Measurements from ENCODE around the gene PCP4L1. TPM values are rescaled to one million over a fixed set of nuclear protein-coding genes. Genes with fewer than 3 reads are reported as not detected.

The PCP4L1 gene
- total RNA-seq = under 1 TPM; 0.21 to 0.27 TPM

DNA sequence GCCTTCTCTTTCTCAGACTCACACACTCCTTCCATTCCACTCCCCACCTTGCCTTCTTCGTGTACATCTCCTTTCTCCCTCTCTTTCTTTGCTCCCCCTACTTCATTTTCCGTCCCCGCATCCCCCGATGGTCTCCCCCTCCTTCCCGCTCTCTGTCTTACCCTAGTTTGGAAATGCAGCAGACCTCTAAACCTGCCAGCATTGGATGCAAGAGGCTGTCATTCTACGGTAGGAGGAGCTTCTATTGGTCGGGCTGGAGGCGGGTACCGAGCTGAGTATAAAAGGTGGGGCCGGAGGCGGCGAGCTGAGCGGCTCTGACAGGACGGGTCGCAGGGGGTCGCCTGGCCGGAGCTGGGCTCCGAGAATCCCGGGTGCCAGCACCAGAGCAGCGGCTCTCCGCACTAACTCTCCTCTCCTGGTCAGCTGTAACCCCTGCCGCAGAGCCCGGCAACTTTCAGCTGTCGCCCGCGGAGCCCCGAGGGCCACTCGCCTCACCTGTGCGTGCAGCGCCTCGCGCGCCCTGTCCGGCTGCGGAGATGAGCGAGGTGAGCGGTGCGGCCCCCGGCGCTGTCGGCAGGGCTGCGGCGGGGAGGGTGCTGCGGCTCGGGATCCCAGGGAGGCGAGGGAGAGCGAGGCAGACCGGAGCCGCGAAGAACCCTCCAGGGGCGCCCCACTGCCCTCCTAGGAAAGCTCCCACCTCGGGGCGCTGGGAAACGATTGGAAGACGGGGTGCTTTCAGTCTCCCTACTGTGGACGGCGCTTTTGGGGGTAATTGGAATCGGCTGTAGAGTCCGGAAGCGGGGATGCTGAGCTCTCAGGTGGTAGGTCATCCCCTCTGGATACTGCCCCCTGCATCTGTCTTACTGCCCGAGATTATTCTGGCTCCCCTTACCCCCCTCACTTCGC is at the start of gene PCP4L1:
Gene PCP4L1 (plus strand): TSS at position 307 of the 906 bp plus-strand sequence. CDS start 230 bp downstream, at position 537.
- ATAC-seq = peak; percentile 96
- Mint-ChIP-seq H3K27me3 (peaks cover 56% of the 10 kb centered on the region), H3K9me3 (ENCODE audit: low read depth) (peaks cover 19% of the 10 kb centered on the region), H3K27ac (no peak within 1 kb of the TSS), H3K4me1 (peaks cover 8% of the 10 kb centered on the region), H3K36me3 (ENCODE audit: low read depth) (peaks cover 14% of the 10 kb centered on the region), H3K4me3 (peak within 1 kb of the TSS; percentile 56)
- intact Hi-C loops (cut with DNase I, micrococcal nuclease) = no loop called here
- POLR2A ChIA-PET = no interaction called here
- peak; percentile 70 for DNase-seq
- CTCF ChIA-PET = interaction anchor here (0.6 to 1.3 kb wide), 6 partner anchors 9 to 43 kb away, joined by 3 to 9 read pairs (median 4); no protein-coding TSS in a partner anchor

DNA sequence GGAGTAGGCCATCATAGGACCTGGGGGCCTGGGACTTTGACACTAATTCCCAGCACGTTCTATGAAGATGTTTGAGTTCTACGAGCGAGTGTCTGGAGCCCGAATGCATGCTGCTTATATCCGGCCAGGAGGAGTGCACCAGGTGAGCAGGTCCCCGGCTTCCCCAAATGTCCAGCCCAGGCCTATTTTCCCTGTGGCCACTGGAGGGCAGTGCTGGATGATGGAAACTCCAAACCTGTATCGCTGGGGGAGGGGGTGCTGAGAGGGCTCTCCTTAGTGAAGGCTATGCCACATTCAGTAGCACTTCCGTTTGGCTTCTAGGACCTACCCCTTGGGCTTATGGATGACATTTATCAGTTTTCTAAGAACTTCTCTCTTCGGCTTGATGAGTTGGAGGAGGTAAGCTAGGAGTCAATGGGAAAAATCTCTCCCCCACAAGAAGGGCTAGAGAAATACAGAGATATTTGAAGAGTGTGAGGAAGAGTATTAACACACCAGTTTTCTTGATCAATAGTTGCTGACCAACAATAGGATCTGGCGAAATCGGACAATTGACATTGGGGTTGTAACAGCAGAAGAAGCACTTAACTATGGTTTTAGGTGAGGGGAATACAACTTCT is 48.6 kb upstream of the PCP4L1 start:
- Mint-ChIP-seq H3K36me3 (ENCODE audit: low read depth) (peaks cover 65% of the 10 kb centered on the region), H3K27ac (peak overlapping the region; percentile 78), H3K27me3 (no peaks in the 10 kb centered on the region), H3K4me3 (no peak overlapping the region), H3K9me3 (ENCODE audit: low read depth) (no peaks in the 10 kb centered on the region), H3K4me1 (peaks cover 26% of the 10 kb centered on the region)
- intact Hi-C loops (cut with DNase I, micrococcal nuclease) = loop anchor here in 1 of 2 experiments (1.0 kb wide), 1 partner anchor 15 kb away; no protein-coding TSS in a partner anchor
- ChIA-PET CTCF (interaction anchor here (0.7 to 4.4 kb wide), 11 partner anchors 10 to 173 kb away, joined by 3 to 36 read pairs (median 6); partner anchors contain the start of gene TOMM40L), POLR2A (no interaction called here)
- DNase-seq (peak; percentile 85), ATAC-seq (peak; percentile 97)

DNA sequence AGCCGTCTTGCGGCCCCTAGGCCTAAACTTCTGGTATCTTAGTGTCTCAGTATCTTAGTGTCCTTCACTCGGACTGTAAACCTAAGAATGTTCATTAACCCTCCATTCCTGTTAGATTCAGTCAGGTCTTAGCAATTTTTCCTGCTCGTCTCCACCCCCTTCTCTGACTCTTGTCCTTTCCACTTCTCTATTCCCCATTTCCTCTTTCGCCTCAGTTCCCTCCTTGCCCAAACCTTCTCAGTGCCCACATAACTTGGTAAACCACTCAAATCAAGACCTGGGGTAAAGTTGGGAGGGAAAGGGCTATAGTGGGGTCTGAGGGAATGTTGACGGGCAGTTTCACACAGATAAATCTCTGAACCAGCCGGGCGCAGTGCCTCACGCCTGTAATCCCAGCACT is 44.2 kb upstream of the PCP4L1 start:
- DNase-seq (no peak), ATAC-seq (no peak)
- intact Hi-C loops (cut with DNase I, micrococcal nuclease) = no loop called here
- Mint-ChIP-seq H3K4me3 (no peak overlapping the region), H3K36me3 (ENCODE audit: low read depth) (peaks cover 49% of the 10 kb centered on the region), H3K27ac (no peak overlapping the region), H3K4me1 (peaks cover 43% of the 10 kb centered on the region), H3K9me3 (ENCODE audit: low read depth) (no peaks in the 10 kb centered on the region), H3K27me3 (no peaks in the 10 kb centered on the region)
- ChIA-PET CTCF (interaction anchor here (4.1 kb wide), 1 partner anchor 12 kb away, joined by 25 read pairs; the partner anchor contains the start of gene TOMM40L), POLR2A (no interaction called here)

DNA sequence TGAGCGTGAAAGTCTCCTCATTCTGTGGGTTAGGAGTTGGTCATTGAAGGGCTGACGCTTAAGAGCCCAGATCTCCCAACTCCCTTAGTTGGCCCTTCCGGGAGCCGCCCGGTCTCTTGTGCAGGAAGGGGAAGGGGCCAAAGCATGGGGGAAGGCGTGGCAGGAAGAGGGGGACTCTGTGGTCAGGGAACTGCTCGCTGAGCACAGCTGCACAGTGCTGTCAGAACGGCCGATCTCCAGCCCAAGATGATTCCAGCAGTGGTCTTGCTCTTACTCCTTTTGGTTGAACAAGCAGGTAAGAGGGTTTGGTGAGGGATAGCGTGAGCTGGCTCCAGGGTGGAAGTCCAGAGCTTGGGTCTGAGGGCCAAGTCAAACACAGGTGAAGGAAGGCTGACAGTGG is 43.5 kb upstream of the PCP4L1 start, which contains the start of gene FCER1G:
Gene FCER1G (plus strand): TSS at position 220 of the 400 bp plus-strand sequence. CDS start 27 bp downstream, at position 247.
- peaks cover 40% of the 10 kb centered on the region for H3K4me1 Mint-ChIP-seq
- H3K9me3 Mint-ChIP-seq (ENCODE audit: low read depth) = no peaks in the 10 kb centered on the region
- CTCF ChIA-PET = interaction anchor here (0.9 to 4.1 kb wide), 4 partner anchors 9 to 75 kb away, joined by 3 to 25 read pairs (median 4); partner anchors contain the start of gene TOMM40L
- intact Hi-C loops (cut with DNase I, micrococcal nuclease) = no loop called here
- H3K4me3 Mint-ChIP-seq = no peak within 1 kb of the TSS
- POLR2A ChIA-PET = interaction anchor here (0.8 kb wide), 1 partner anchor 11 kb away, joined by 3 read pairs; no protein-coding TSS in a partner anchor
- no peak for DNase-seq
- H3K27me3 Mint-ChIP-seq = no peaks in the 10 kb centered on the region
- no peak within 1 kb of the TSS for H3K27ac Mint-ChIP-seq
- peaks cover 42% of the 10 kb centered on the region for H3K36me3 Mint-ChIP-seq (ENCODE audit: low read depth)
- ATAC-seq = no peak

DNA sequence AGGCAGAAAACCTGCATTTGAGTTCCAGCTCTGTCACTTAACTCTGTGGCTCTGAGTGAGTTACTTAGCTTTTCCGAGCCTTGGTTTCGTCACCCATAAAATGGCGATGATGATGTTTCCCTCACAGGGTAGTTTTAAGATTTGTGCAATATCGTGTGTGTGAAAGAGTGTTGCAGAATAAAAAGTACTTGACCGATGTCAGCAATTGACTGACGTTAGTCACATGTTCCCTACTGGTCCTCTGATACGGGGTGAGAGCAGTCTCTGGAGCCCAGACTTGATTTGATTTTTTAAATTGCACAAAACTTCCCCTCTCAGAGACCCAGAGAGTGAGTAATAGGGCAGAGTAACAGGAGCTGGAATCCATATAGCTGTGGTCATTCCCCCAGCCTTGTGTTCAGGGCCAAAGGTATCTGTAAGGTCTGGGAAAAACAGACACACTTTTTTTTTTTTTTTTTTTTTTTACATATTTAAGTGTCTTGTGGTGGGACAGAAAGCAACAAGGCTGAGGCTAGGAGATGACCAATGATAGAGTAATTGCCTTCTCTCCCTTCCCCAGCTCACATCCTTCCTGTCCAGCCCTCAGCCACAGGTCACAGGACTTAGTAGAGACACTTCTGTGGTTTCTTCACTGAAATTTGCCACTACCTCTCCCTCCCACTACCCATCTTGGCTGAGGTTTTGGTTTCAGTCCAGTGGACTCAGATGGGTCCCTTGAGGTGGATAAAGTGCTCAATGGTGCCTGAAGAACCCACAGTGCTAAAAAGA is 41.4 kb upstream of the PCP4L1 start:
- intact Hi-C loops (cut with DNase I, micrococcal nuclease) = no loop called here
- Mint-ChIP-seq H3K4me1 (peaks cover 45% of the 10 kb centered on the region), H3K9me3 (ENCODE audit: low read depth) (no peaks in the 10 kb centered on the region), H3K27ac (peak overlapping the region; percentile 22), H3K36me3 (ENCODE audit: low read depth) (peaks cover 27% of the 10 kb centered on the region), H3K27me3 (no peaks in the 10 kb centered on the region), H3K4me3 (no peak overlapping the region)
- ChIA-PET POLR2A (interaction anchor here (1.3 kb wide), 1 partner anchor 8 kb away, joined by 6 read pairs; the partner anchor contains the start of gene TOMM40L), CTCF (interaction anchor here (1.1 to 4.1 kb wide), 7 partner anchors 9 to 165 kb away, joined by 3 to 25 read pairs (median 4); partner anchors contain the start of gene TOMM40L)
- ATAC-seq (peak; percentile 59), DNase-seq (no peak)

DNA sequence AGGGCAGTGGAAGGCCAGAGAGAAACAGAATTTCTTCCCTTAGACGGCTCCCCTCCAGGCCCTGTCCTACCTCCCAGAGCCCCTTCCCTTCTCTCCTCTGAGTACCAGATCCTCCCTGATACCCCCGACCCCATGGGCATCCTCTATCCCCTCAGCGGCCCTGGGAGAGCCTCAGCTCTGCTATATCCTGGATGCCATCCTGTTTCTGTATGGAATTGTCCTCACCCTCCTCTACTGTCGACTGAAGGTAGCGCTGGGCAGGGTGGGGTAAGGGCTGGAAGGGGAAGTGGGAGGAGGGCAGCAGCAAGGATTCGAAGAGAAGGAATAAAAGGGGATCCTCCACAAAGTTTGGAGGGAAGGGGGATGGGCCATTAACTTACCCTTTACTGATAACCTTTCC is 40.7 kb upstream of the PCP4L1 start:
- ATAC-seq = no peak
- no peaks in the 10 kb centered on the region for H3K27me3 Mint-ChIP-seq
- no peak overlapping the region for H3K27ac Mint-ChIP-seq

DNA sequence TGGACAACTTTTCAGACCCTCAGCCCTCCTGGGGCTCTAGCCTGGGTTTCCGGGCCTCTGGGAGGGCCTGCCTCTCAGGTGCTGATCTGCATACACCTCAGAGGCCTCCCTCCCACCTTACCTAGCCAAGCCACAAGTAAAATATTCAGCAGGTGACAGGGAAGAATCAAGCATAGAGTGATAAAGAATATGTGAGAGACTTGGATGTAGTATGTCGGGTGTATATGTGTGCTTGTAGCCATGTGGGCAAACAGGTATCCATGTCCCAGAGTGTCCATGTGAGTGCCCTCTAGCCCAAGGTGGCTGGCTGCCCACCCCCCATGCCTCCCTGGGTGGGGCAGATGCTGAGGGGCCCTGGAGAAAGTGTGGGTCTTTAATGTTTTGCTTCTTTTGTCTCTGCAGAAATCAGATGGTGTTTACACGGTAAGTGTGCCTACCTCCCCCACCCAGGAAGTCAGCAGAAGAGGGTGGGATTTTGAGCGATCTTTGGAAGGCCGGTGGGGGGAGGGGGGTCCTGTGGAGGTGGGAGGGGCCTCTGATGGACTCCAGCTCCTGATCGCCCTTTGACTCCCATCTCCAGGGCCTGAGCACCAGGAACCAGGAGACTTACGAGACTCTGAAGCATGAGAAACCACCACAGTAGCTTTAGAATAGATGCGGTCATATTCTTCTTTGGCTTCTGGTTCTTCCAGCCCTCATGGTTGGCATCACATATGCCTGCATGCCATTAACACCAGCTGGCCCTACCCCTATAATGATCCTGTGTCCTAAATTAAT is 40.1 kb upstream of the PCP4L1 start:
- Mint-ChIP-seq H3K4me3 (no peak overlapping the region), H3K27ac (no peak overlapping the region)
- POLR2A ChIA-PET = no interaction called here

More for the DNA sequence above, 40.7 kb upstream of the PCP4L1 start:
- peaks cover 22% of the 10 kb centered on the region for H3K36me3 Mint-ChIP-seq (ENCODE audit: low read depth)
- H3K4me3 Mint-ChIP-seq = no peak overlapping the region
- peaks cover 45% of the 10 kb centered on the region for H3K4me1 Mint-ChIP-seq
- no peaks in the 10 kb centered on the region for H3K9me3 Mint-ChIP-seq (ENCODE audit: low read depth)
- CTCF ChIA-PET = interaction anchor here (0.5 to 4.1 kb wide), 3 partner anchors 9 to 52 kb away, joined by 3 to 25 read pairs (median 8); partner anchors contain the start of gene TOMM40L
- intact Hi-C loops (cut with DNase I, micrococcal nuclease) = no loop called here
- no peak for DNase-seq
- POLR2A ChIA-PET = no interaction called here

DNA sequence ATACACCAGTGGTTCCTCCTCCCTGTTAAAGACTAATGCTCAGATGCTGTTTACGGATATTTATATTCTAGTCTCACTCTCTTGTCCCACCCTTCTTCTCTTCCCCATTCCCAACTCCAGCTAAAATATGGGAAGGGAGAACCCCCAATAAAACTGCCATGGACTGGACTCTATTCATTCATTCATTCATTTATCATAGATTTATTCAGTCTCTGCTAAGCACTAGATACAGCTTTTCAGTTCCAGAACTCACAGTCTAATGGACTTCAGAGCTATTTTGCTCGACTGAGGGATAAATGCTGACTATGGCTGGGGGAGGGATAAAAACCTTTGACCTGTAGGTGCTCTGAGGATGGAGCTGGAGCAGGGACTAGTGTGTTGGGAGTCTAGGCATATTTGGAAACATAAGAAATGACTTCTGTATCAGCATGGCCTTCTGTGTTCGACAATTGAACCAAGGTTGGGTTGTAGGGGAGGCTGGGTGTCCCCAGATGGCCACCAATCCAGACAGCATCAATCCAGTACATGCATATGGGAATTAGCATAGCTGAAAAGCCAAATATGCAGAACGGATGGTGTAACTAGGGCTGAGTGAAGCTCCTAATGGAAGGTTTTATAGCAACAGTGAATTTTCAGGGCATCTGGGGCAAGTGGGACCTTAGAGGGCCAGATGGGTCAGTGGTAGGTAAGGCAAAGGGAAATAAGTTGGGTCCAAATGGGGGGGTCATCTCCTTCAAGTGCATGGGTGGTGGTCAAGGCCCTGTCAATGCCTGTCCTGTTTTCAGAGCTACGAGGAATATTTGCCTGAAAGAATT is 39.3 kb upstream of the PCP4L1 start:
- Mint-ChIP-seq H3K36me3 (ENCODE audit: low read depth) (peaks cover 8% of the 10 kb centered on the region), H3K9me3 (ENCODE audit: low read depth) (no peaks in the 10 kb centered on the region), H3K4me3 (no peak overlapping the region), H3K27me3 (no peaks in the 10 kb centered on the region), H3K4me1 (peaks cover 45% of the 10 kb centered on the region), H3K27ac (peak overlapping the region; percentile 4)
- POLR2A ChIA-PET = interaction anchor here (0.6 kb wide), 1 partner anchor 59 kb away, joined by 3 read pairs; no protein-coding TSS in a partner anchor
- CTCF ChIA-PET = interaction anchor here (0.7 to 2.5 kb wide), 11 partner anchors 9 to 164 kb away, joined by 3 to 13 read pairs (median 4); partner anchors contain the start of gene PPOX
- intact Hi-C loops (cut with DNase I, micrococcal nuclease) = no loop called here
- ATAC-seq = no peak
- DNase-seq = no peak

More for the DNA sequence above, 40.1 kb upstream of the PCP4L1 start:
- H3K9me3 Mint-ChIP-seq (ENCODE audit: low read depth) = no peaks in the 10 kb centered on the region
- peaks cover 45% of the 10 kb centered on the region for H3K4me1 Mint-ChIP-seq
- no peaks in the 10 kb centered on the region for H3K27me3 Mint-ChIP-seq
- intact Hi-C loops (cut with DNase I, micrococcal nuclease) = no loop called here
- H3K36me3 Mint-ChIP-seq (ENCODE audit: low read depth) = peaks cover 16% of the 10 kb centered on the region
- ATAC-seq = no peak
- DNase-seq = no peak
- CTCF ChIA-PET = interaction anchor here (0.6 to 2.5 kb wide), 8 partner anchors 8 to 165 kb away, joined by 3 to 13 read pairs (median 4); partner anchors contain the start of gene PPOX

DNA sequence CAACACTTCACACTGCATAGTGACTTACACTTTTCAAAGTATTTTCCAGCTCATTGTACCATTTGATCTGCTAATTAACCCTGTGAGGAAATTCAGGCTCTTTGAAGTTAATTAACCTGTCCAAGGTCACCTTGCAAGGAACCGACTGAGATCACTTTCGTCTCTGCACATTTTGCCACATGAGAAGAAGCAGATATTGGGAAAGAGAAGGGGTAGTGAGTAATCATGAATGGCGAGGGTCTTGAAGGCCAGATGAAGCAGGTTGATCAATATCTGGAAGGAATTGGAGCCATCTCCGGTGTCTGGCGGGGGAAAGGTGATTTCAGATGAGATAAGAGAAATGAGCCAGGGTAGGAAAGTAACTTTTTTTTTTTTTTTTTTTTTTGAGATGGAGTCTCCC is 38.5 kb upstream of the PCP4L1 start:
- H3K4me1 Mint-ChIP-seq = peaks cover 43% of the 10 kb centered on the region
- DNase-seq (no peak), ATAC-seq (no peak)
- intact Hi-C loops (cut with DNase I, micrococcal nuclease) = no loop called here
- H3K9me3 Mint-ChIP-seq (ENCODE audit: low read depth) = no peaks in the 10 kb centered on the region
- H3K36me3 Mint-ChIP-seq (ENCODE audit: low read depth) = peaks cover 3% of the 10 kb centered on the region
- ChIA-PET CTCF (interaction anchor here (0.7 to 2.5 kb wide), 9 partner anchors 9 to 162 kb away, joined by 3 to 13 read pairs (median 4); partner anchors contain the start of gene PPOX), POLR2A (no interaction called here)
- H3K27ac Mint-ChIP-seq = no peak overlapping the region
- H3K4me3 Mint-ChIP-seq = no peak overlapping the region
- no peaks in the 10 kb centered on the region for H3K27me3 Mint-ChIP-seq

Data from activated CD4-positive, alpha-beta T cell treated with anti-CD3 and anti-CD28 coated beads for 36 hours (primary cell).